Stimulated activated CD4-positive, alpha-beta T cell treated with anti-CD3 and anti-CD28 coated beads, Interleukin-12 subunit alpha, Interleukin-12 subunit beta, amount 100 ng/mL, for 24 hours (primary cell): Measurements from ENCODE around the gene PSMD2.
A peak's percentile ranks its signal among the peaks of the same experiment; 100 is the strongest.

Experiments used
- DNase-seq, 2 experiments: peaks; one replicate each; pipeline ENCODE4 v3.0.0-alpha.2; 2020; ENCODE audit warnings: low read depth in 2 of 2

Gene PSMD2

DNA sequence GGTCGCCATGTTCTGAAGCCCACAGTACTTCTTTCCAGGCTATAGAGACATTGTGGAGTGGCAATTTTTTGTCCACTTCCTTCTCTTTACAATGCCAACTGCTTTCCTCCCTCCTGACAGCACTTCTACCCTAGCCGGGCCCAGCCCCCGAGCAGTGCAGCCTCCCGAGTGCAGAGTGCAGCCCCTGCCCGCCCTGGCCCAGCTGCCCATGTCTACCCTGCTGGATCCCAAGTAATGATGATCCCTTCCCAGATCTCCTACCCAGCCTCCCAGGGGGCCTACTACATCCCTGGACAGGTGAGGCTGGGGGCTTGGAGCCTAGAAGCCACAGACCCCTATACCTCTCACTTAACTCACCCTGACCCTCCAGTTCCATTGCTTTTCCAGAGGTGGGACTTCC is 18.2 kb downstream of the PSMD2 start:
- DNase-seq = no peak

DNA sequence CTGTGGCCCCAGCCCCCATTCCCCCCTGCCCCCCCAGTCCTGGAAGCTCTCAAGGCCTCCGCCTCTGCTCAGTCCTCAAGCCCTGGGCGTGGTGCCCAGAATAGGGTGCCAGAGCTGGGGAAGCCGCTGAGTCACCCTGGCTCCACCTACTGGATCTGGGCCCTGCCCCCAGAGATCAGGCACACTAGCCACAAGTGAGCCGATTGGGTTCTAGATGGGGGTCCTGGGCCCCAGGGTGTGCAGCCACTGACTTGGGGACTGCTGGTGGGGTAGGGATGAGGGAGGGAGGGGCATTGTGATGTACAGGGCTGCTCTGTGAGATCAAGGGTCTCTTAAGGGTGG is 21.0 kb downstream of the PSMD2 start:
- peak in 1 of 2 experiments; percentile 42 for DNase-seq

DNA sequence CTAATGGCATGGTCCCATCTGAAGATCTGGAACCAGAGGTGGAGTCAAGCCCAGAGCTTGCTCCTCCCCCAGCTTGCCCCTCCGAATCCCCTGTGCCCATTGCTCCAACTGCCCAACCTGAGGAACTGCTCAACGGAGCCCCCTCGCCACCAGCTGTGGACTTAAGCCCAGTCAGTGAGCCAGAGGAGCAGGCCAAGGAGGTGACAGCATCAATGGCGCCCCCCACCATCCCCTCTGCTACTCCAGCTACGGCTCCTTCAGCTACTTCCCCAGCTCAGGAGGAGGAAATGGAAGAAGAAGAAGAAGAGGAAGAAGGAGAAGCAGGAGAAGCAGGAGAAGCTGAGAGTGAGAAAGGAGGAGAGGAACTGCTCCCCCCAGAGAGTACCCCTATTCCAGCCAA is 22.6 kb downstream of the PSMD2 start:
- DNase-seq = no peak

DNA sequence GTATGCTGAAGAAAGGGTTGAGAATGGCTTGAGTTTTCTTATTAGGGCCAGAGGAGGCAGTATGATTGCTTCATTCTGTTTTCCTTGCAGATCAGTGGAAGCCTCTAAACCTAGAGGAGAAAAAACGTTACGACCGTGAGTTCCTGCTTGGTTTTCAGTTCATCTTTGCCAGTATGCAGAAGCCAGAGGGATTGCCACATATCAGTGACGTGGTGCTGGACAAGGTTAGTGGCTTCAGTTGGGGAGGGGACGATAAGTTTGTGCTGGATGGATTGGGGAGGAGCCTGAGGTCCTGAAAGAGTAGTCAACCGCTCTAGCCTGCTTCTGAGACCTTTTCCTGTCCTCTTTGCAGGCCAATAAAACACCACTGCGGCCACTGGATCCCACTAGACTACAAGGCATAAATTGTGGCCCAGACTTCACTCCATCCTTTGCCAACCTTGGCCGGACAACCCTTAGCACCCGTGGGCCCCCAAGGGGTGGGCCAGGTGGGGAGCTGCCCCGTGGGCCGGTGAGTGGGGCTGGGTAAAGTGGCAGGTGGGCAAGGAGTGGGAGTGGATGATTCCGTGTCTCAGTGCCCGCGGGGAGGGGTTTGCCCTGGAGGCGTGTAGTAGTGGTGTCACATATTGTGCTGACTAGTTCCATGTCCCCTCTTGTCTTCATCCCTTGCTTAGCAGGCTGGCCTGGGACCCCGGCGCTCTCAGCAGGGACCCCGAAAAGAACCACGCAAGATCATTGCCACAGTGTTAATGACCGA is 23.9 kb downstream of the PSMD2 start:
- no peak for DNase-seq

DNA sequence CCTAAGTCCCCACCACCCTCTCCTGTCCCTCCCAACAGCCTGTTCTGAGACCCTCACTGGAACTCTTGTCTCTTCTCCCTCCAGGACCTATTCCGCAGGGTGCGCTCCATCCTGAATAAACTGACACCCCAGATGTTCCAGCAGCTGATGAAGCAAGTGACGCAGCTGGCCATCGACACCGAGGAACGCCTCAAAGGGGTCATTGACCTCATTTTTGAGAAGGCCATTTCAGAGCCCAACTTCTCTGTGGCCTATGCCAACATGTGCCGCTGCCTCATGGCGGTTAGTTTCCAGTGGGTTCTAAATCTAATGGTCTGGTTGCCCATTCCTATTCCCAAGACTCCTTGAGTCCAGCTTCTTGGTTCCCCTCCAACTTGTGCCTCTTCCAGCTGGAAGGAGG is 24.7 kb downstream of the PSMD2 start:
- DNase-seq = no peak

DNA sequence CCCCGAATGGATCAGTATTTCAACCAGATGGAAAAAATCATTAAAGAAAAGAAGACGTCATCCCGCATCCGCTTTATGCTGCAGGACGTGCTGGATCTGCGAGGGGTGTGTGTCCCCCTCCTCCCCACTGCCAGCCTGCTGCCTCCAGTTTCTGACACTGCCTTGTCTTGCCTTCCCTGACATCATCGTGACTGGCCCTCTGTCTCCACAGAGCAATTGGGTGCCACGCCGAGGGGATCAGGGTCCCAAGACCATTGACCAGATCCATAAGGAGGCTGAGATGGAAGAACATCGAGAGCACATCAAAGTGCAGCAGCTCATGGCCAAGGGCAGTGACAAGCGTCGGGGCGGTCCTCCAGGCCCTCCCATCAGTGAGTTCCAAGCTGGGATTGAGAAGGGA is 26.2 kb downstream of the PSMD2 start:
- no peak for DNase-seq

DNA sequence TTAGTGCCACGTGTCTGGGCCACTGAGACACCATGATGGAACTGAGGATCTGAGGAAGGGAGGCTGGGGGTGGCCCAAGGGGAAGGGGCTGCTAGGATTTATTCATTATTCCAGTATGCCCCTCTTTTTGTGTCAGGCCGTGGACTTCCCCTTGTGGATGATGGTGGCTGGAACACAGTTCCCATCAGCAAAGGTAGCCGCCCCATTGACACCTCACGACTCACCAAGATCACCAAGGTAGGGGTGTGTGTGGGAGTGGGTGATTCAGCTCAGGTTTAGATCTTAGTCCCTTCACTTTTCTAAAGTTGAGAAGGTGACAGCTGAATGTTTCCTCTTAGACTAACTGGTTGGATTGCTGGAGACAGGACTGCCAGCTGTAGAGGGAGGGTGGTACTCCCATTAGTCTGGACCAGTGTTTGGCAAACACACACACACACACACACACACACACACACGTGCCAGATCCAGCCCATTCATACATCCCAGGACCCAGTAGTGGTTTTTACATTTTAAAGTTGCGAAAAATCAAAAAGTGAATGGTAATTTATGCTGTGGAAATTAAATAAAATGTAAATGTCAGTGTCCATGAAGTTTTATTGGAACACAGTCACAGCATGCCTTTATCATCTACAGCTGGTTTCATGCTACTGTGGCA is 26.8 kb downstream of the PSMD2 start:
- DNase-seq = no peak

DNA sequence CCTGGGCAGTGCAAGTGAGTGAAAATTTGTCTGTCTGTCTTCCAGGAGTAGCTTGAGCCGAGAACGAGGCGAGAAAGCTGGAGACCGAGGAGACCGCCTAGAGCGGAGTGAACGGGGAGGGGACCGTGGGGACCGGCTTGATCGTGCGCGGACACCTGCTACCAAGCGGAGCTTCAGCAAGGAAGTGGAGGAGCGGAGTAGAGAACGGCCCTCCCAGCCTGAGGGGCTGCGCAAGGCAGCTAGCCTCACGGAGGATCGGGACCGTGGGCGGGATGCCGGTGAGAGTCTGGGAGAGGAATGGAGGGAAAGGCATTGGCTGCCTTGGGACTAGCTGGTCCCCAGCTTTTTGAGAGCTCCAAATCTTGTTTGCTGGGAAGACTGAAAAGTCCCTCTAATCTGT is 28.1 kb downstream of the PSMD2 start:
- no peak for DNase-seq

DNA sequence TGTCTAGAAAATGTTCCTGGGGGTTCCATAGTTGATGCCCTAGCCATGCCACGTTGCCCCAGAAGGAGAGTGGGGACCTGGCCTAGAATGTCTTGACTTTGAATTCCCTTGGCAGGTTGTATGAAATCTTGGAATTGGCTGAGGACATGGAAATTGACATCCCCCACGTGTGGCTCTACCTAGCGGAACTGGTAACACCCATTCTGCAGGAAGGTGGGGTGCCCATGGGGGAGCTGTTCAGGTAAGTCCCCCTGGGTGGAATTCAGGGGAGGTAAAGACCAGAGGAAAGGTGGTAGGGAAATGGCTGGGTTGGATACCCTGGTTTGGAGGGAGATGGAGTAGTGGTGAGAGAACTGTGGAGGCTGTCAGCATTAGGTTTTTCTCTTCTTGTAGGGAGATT is 29.5 kb downstream of the PSMD2 start:
- no peak for DNase-seq

DNA sequence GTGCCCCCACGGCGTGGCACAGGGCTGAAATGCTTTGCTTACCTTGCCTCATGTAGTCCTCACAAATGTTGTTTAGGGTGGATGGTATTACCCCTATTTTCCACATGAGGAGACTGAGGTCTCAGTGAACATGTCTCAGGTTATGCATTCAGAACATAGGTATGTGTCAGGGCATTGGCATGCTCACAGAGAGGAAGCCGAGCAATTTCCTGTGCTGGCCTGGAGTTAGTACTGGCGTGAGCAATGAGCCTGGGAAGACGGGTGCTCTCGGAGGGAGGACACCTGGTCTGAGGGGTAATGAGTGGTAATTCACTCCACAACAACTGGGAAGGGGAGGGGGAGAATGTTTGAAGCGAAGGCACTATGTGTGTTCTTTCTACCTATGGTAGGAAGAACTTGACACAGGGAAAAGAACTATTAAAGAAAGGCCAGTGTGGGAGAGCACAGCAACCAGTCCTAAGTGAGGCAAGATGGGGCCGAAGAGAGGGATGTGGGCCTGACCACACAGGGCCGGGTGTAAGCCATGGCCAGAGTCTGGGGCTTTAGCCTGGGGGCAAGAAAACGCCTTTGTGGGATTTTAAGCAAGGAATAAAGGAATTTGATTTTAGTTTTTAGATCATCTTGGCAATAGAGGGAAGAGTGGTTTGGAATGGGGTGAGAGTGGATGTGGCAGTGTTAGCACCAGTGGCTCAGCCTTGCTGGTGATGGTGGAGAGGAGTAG is 33.5 kb downstream of the PSMD2 start:
- no peak for DNase-seq

DNA sequence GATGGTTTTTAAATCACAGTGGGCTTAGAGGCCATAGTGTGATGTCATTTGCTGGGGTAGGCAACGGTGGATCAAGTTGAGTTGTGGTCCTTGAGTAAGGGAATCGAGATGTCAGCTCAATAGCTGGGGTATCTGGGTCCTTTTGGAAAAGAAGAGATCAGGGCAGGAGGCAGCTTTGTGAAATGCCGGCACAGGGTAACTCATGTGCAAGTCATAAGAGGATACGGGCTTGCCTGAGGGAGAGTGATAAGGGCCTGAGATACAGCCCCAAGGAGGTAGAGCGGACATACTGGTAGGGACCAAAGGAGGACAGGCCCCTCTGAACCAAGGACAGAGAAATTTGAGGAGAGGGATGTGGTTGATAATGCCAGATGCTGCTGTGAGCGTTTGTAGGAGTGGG is 34.1 kb downstream of the PSMD2 start:
- no peak for DNase-seq

DNA sequence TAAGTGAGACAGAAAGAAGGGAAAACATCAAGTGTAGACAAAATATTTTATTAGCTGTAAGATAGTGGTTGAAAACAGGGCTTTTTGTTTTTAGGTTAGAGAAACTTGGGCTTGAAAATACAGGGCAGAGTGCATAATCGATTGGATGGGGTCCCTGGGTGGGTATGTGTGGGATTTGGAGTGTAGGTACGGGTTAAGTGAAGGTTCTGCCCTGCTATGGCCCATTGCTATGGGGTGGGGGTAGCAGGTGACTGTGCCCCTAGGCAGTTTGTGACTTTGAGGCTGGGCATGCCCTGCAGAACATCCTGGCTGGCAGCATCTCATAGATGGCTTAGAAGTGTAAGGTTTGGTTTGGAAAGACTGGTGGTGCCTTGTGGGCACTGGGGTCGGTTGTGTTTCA is 34.7 kb downstream of the PSMD2 start:
- no peak for DNase-seq

DNA sequence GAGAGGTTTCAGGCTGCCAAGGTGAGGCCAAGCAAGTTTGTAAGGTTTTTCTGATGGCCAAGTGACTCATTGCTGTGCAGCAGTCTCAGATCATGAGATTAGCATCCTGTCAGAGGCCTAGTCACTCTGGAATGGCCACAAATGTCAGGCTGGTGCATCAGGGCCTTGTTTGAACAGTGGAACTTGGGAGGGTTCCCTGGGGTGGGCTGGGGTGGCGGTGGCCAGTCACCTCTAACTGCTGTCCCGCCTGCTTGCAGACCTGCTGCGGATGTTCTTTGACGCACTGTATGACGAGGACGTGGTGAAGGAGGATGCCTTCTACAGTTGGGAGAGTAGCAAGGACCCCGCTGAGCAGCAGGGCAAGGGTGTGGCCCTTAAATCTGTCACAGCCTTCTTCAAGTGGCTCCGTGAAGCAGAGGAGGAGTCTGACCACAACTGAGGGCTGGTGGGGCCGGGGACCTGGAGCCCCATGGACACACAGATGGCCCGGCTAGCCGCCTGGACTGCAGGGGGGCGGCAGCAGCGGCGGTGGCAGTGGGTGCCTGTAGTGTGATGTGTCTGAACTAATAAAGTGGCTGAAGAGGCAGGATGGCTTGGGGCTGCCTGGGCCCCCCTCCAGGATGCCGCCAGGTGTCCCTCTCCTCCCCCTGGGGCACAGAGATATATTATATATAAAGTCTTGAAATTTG is 35.6 kb downstream of the PSMD2 start:
- DNase-seq = no peak

DNA sequence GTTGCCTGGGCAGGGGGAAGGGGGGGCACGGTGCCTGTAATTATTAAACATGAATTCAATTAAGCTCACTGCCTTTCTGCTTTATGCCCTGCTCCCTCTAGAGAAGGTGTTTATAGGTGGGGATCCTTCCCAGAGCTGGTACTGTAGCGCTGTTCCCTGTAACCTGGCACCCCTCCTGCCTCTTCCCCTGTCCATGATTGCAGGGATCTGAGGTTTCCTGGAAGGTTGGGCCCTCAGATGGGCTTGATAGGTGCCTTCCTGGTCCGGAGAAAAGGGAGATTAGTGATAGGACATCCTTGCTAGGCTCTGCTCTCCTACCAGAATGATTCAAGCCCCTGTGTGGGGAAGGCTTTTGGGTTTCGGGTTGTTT is 36.2 kb downstream of the PSMD2 start:
- no peak for DNase-seq

DNA sequence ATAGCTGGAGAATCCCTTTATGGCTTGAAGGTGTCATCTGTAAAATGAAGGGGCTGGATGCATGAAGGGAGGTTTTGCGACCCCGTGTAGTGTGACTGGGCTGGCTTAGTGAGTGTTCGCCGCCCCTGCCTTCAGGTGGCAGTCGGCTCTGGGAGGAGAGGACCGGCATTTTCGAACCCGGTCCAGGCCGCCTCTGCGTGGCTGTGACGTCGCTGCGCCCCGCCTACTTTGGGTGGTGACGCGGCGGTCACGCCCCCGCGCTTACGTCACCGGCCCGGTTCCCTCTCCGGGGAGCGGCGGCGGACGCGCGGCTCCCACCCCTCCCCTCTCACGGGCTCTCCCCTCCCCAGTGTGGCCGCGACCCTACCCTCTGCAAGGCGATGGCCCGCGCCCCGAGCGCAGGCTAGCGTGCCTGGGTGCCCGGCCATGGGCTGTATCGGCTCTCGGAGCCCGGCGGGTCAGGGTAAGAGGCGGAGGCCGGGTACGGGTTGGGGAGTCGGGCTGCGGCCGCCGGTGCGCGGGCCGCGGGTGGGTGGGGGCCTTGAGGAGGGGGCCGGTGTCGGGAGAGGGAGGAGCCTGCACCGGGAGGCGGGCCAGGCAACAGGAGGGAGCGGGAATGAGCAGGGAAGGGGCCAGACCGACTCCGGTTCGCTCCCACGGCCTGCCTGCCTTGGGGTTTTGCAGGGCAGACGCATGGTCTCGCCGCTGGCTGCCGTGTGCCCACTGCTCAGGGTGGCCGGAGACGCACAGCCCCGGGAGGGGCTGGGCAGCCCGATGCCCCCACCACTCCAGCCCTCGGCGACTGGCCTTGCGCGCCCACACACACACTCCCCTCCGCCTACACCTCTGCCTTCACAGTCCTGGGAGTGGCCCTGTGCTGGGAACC is 36.9 kb downstream of the PSMD2 start:
- DNase-seq = peak; percentile 77 to 84

DNA sequence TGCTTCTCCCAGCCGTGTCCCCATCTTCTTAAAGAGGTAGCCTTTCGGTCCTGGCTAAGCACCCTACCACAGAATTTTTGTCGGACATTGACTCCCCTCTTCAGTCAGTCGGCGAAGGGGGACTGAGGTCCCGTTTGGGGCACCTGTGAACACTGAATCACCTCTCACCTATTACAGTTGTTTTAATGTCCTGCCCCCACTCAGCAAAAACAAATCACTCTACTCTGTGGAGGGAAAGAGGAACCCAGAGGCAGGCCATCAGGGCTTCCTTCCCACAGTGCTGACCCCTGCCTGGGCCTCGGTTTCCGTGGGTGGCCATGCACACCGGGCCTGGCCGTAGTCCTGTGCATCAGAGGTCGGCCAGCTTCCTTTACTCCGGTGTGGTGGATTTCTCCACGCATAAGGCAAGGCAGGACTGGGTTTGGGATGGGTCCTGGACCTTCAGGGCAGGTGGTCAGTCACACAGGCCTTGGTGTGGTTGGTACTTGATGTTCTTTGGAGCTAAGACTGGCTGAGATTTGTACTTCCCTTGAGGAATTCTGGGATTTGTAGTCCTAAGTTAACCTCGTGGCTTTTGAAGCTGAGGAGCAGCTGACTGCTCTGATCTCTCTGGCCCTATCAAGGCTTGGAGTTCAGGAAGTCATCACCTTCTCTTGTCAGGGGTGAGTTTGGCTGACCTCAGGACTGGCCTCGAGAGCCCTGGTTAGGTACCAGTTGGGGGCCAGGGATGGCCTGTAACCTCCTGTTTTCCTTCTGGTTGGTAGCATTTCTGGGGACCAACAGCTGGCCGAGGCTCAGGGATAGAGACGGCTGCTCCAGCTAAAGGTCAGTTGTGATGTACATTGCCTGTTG is 37.7 kb downstream of the PSMD2 start:
- DNase-seq = no peak

DNA sequence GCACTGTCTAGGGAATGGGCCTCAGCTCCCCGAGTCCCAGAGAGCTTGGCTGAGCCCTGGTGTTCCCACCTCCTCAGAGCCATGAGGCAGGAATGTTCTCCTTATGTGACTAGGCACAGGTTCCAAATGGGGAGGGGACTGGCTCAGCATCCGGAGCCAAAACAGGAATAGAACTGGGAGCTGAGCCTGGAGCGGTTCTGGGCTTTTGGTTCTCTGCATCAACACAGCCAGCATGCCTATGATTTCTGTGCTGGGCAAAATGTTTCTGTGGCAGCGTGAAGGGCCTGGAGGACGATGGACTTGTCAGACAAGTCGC is 38.3 kb downstream of the PSMD2 start, which contains the start of gene FAM131A:
Gene FAM131A, plus strand, starts transcription at position 202 of the 316 bp plus-strand sequence. Its CDS starts 31 bp downstream, at position 233.
- DNase-seq = no peak

DNA sequence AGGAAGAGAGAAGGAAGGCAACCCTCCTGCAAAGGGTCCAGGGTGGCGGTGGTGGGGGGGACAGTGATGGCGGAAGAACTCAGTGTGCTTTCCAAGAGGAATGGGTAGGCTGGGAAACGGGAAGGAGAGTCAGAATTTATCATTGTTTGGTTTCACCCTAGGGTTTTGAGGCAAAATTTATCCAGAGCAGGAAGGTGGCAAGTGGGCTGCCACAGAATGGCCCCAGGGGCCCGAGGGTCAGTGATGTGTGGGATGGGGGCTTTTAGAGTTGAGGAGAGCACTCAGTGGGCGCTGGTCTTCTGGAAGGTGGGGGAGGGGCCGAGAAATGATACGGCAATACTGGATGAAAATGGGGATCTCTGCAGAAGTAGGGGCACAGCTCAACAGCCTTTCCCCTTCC is 38.9 kb downstream of the PSMD2 start:
- DNase-seq = no peak

DNA sequence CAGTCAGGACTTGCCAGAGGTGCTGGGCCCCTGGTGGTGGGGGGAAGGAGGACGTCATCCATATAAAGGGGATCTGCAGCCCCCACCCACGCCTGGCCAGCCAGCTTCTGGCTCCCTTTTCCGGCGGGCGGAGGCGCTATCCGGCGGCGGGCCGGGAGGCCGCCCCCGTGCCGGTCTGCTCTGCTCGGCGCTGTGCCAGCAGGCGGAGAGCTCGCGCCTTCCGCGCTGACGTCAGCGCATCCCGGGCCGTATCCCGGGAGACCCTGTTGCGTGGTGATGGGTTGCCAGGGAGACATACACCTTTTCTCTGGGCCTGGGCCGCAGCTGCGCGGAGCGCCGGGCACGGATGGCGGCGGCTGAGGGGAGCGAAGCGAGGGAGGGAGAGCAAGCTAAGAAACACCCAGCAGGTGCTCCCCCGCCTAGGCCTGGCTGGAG is 39.5 kb downstream of the PSMD2 start:
- no peak for DNase-seq

DNA sequence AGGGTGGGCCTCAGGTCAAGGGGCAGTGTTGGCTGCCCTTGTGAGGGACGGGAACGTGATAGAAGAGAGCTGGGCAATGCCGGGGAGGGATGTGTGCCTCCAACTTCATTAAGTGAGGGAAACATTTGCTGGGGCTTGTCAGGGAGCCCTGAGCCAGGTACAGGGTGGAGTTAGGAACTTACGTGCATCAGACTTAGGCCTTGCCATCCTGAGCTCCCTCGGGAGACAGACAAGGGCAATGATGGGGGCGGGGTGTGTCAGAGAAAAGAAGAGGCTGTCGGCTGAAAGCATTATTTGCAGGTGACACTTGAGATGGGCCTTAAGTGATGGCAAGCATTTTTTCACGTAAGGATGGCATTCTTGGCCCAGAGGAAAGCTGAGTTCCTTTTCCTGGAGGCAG is 40.0 kb downstream of the PSMD2 start:
- DNase-seq = no peak
